ENCODE data around the gene NRIP1. TPM values are rescaled to one million over a fixed set of nuclear protein-coding genes. Genes with fewer than 3 reads are reported as not detected.

NRIP1 gene
- polyA plus RNA-seq, 12 donors: 28.1 to 76.8 (median 52.7) TPM; not detected in 1

DNA sequence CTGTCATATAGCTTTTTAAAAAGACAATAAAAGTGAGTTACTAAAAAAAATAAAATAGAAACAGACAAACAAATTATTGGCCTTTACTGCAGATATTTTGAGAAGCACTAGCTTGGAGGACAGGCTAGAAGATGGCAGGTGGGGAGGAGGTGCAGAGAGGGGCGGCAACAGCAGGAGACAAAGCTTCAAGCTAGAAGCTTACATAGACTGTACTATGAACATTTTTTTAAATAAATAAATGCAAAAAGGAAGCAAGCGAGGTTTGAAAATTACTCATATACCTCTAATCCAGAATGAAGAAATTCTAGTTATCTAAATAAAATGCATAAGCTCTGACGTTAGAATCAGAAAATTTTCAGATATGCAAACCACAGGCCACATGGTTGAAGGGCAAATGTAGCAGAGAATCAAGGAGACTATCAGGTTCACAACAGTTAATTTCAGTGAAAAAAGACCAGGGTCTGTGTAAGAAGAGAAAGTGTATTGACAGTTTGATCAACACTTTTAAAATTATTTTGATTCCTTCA lies 54.9 kb downstream of the NRIP1 start:
- DNase-seq: no peak

DNA sequence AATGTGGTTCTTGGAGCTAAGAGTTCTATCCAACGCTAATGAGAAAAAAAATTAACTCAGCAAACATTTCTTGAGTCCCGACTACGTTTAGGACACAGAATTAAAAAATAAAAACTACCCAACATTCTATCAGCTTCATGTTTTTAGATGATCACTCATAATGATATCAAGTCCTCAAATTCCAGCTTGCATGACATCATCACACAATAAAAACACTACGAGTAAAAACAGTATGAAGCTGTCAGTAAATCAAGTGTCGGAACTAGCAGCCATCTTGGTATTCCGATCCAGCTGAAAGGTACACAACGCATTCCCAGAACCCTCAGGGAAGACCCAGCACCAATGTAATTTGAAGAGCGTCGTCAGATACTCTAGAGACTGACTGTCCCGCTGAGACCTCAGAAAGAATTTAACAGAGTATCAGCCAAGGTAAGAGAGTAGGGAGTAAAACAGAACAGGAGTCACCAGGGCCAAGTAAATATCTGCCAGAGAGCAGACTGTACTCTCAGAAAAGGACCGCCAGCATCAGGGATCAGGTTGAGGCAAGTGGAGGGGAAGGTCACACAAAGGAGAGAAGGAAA lies 57.0 kb downstream of the NRIP1 start:
- no peak for DNase-seq

DNA sequence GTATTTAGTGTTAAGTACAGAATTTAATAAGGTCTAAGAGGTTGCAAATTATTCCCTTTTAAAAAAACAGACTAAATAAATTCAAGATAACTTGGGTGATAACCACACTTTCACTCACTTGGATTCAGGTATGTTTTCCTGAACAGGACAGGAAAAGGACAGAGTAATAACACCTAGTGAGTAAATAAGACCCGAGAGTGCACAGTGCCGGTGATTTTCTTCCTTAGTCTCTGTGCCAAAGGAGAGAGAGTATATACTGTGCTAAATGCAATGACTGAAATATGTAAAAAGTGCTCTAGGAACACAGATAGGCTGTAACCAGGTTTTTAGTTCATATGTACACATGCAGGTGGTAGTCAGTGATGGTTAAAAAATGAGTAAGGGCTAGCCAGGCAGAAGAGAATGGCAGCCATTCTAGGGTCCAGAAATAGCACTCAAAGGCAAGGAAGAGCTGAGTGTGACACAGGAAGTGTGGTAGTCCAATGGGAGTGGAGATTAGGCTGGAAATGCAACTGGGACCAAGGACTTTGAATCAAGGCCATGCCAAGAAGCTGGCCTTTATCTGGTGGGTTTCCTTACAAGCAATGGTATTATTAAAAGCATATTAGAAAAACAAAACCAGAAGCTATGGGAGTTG lies 58.1 kb downstream of the NRIP1 start:
- DNase-seq: no peak

DNA sequence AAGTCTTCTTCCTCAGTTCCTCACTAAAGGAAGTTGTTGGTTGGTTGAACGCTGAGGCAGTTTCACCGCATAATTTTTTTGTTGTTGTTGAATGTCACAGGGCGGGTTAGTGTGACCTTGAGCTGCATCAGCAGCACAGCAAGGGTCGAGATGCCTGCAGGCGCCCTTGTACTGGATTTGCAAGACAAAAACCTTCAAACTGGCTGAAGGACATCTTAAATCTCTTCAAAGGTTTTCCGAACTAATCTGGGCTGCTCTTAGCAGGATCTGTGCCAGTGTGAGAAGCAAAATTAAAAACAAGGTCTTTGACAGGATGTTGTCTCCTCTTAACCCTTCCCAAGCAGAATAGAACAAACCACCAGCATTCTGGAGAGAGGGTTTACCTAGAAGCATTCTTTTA lies 59.4 kb downstream of the NRIP1 start:
- no peak for DNase-seq

DNA sequence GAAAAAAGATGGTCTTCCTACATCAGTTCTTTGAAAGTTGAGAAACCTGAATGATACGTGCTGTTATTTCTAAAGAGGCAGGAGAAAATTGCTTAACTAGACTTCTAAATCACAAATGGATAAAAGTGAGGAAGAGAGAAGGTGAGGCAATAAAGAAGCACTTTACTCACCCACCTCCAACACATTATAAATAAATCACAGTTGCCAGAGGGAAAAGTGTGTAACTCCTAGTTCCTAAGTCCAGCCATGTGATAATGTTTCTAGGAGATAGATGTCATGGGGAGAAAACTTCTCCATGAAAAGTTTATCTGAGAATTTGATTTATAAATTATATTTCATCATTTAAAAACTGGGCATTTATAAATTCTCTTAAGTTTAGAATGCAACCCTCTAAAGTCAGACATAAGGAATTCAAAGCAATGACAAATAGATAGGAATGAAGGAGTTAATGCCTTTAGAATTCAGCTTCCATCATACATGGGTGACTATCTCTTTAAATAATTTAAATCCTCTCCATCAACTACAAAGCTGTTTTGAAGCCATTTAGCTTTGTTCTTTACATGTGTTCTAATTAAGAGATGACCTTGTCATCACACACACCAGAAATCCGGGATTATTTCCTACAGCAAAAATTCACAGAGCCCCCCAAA lies 60.0 kb downstream of the NRIP1 start:
- DNase-seq: no peak

DNA sequence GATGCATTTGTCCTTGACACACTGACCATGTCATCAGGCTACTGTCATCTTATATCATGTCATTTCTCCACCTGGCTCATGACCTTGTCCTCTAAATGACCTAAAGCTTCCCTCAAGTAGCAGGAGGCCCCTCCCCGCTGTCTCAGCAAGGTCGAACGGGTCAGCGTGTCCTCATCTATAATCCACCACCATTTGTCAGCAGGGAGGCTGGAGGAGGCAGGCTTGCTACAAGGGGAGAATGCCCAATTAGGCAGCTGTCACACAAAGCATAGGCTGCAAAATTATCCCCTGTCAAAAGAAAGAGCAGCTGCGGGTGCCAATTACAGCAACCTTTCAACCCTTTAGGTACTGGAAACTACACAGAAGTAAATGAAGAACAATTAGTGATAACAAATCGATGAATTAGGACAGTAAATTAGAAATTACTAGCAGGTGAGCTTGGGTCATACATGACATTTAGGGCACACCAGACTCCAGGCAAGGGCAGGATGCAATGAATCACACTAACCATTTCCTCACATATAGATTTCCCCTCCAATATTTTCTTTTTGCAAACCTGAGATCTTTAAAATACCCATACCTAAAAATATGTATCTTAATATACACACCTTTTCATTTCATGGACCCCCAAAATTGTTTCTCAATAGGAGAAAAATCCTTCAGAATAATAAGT lies 61.2 kb downstream of the NRIP1 start:
- no peak for DNase-seq

DNA sequence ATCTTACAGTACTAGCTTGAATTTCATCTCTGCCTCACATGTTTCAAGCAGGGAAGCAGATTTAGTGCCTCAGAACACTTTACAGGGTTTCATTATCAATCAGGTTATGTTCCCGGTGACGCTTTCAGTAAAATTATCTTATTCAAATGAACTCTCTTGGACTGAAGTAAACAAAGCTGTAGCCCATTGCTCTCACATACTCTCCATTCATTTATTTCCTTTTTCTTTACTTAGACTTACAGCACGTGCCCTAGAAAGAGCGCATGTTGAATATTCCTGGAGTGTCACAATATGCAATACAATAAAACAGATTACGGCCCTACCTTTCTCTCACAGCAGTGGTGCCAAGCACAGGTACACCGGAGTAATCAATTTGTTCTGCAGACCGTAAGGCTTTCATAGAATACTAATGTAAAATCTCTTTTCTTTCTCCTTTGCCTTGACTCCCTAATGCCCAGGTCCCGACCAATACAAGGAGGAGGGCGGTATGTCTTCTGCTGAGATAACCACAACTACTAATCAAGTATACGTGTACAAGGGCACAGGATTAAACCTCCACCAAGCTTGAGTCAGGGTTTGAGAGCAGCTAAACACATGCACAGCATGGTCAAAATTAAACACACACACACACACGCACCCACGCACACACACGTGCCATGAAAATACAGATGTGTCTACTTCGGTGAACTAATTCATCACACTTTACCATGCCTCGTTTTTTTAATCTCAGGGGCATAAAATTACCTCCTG lies 62.8 kb downstream of the NRIP1 start:
- no peak for DNase-seq

DNA sequence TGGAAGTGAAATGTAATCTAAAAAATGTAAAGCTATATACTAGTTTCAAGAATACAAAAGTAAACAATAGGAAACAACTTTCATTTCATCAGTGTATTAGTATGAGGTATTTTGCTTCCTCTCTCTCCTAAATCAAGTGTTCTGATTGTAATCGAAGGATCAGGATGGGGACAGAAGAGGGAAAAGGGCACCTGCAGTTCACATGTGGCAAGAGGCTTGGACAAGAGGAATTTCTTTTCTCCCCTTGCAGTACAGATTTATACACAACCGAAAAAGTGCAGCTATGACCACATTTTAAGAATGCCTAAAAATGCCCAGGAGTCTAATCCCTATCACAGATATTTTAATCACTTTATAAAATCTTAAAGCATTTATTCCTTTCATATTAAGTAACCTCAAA lies 63.7 kb downstream of the NRIP1 start:
- no peak for DNase-seq

DNA sequence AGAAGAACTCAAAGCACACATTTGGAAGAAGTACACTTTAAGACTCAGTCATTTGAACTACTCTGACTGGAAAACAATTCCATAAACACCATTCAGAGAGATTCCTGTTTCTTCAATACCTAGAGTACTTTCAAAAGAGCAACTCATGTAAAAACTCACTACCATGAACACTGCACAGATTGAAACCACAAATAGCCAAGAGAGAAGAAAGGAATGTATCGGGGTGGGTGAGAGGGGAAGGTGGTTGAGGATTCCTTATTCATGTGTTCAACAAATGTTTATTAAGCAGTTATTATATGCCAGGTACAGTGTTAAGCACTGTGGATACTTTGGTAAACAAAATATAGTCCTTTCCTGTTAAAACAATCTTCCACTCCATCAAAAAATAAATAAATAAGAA lies 64.7 kb downstream of the NRIP1 start:
- DNase-seq: no peak

DNA sequence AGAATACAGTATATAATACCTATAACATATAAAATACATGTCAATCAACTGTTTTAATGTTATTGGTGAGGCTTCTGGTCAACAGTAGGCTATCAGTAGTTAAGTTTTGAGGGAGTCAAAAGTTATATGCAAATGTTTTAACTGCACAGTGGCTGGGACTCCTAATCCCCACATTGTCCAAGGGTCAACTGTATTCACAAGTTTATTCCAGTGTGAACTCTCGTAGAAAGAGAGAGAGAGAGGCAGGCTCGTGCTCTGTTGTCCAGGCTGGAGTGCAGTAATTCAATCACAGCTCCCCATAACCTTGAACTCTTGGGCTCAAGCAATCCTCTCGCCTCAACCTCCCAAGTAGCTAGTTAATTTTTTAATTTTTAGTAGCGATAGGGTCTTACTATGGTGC lies 66.0 kb downstream of the NRIP1 start:
- no peak for DNase-seq

DNA sequence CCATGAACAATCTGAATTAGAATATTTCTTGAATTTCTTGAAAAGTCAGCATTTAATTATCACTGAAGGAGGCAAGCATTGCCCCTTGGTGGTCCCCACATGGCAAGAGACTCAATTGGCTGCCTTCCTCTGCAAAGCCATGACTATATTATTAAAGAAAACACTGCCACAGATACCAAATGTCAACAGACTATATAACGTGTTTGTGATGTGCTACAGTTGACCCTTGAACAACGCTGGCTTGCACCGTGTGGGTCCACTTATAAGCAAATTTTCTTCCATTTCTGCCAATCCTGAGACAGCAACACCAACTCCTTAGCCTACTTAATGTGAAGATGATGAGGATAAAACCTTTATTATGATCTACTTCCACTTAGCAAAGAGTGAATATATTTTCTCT lies 66.5 kb downstream of the NRIP1 start:
- DNase-seq: no peak

DNA sequence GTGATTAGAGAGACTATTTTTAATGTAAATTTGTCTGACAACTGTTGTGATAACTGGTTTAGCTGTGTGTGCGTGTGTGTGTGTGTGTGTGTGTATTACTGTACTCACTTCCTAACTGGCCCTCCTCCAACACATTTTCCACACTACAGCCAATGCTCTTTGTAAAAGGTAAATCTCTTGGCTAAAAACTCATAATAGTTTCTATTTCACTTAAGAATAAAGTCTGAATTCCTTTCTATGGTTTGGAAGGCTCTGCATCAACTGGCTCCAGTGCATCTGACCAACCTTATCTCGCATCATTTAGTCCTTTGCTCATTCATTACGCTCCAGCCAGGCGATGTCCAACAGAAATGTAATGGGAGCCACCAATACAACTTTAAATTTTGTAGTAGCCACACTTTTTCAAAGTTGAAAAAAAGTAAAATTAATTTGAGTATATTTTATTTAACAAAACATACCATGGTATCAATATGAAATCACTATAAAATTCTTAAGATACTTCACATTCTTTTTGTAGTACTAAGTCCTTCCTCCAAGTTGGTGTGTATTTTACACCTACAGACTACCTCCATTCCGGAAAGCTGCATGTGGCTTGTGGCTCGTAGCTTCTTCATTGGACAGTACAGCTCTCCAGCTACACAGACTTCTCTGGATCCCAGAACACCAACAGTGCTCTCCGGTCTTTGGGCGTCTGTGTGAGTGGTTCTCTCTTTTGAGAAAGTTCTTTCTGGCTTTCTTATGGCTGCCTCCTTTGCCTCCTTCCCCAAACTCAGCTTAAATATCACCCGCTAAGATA lies 68.9 kb downstream of the NRIP1 start:
- DNase-seq: no peak

DNA sequence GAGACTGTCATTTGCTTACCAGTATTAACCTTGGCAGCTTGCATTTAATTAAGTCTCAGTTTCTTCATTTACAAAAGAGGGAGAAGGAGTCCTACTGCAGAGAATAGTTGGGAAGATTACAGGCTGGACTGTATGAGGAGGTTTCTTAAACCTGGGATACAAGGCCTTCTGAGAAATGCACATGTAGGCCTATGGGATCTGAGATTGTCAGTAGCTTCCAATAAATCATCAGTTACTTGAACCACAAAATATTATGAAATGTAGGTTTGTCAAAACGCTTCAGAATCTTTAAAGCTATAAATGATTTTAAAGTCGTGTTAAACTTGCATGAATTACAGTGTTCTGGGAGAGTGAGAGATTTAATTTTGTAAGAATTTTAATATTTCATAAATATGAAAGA lies 69.6 kb downstream of the NRIP1 start:
- DNase-seq: no peak

DNA sequence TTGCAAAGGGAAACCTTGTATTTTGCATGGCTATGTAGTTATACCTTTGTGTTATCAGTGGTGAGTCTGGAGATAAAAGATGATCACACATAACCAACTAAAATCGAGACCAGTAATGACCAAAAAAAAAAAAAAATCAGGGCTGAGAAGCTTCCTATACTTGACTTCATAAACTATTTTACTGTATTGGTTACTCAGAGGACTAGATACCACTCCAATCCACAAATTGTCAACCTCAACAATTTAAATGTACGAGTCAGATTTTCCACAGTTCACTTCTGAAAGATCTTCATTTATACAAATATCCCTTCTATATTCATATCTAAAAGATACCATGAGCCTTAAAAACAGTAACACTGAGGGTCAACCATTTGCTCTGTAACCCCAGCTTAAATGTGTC lies 71.7 kb downstream of the NRIP1 start:
- DNase-seq: no peak

DNA sequence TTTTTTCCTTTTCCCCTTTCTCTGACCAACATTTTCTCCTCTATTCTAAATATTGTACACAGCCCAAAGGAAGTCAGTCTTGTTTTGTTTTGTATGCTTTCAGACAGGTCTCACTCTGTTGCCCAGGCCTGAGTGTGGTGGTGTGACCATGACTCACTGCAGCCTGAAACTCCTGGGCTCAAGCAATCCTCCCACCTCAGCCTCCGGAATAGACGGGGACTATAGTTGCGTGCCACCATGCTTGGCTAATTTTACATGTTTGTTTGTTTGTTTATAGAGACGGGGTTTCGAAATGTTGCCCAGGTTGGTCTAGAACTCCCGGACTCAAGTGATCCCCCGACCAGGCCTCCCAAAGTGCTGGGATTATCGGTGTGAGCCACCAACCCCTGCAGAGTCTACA lies 72.8 kb downstream of the NRIP1 start:
- no peak for DNase-seq

DNA sequence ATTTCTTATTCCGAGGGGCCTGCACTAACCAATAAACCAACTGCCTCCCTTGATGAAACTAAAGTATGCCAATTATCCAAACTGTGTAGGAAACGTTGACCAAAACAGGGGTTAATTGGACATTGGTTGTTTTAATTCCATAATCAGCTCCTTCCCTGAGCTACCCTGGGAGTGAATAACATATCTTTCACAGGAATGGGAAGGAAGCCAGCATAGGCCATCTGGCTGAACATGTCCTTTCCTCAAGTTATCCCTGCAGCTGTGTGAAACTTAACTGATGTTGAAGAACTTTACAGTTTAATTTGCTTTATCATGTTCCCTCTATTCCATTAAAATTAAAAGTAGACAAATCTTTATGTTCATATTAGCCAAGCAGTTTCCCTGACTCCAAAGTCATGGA lies 75.4 kb downstream of the NRIP1 start:
- peak; percentile 60 for DNase-seq

DNA sequence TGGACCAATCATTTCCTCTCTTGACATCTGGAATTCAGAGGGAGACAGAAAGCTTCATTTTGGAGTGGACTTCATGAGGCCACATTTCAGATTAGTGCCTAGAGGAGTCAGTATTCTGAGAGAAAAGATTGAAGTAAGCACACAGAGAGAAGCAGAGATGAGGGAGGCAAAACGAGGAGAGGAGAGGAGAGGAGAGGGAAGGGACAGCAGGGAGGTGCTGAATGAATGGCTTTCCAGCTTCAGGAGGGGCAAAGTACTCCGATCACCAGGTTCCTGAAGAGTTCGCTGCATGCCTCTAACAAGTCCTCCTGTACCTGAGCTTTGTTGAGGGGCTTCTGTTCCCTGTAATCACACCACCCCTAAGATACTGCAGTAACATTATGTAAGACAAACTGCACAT lies 76.0 kb downstream of the NRIP1 start:
- DNase-seq: no peak

DNA sequence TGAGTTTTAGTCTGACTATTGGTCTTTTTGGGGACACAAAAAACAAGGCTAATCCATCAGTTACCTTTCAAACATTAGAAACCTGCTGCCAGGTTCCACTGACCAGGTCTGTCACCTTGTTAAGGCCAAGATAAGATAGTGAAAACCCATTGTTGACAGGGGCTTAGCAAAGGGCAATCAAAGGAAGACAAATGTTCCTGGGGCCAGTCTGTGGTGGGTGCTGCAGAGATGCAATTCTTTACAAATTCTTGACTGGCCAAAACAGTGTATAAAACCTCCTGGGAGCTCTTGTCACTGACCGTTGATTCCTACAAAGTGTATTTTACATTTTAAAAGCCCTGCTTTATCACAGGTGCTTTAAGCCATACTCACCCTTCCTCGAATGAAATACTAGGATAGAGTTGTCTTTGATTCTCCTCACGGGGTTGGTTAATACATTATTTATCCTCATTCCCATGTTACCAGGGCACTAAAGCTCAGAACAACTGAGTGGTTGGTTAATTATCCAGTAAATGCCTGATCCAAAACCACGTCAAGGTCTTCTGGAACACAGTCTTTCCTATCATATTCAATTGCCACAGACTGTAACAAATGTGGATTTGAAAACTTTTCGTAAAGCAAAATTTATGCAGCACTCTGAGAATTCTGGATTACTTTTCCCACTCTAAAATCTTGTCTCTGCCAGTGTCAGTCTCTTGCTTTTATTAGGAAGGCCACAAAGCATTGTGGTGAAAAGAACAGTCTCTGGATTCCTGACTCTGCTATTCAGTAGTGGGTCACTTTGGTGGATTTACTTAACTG lies 77.2 kb downstream of the NRIP1 start:
- DNase-seq: no peak

DNA sequence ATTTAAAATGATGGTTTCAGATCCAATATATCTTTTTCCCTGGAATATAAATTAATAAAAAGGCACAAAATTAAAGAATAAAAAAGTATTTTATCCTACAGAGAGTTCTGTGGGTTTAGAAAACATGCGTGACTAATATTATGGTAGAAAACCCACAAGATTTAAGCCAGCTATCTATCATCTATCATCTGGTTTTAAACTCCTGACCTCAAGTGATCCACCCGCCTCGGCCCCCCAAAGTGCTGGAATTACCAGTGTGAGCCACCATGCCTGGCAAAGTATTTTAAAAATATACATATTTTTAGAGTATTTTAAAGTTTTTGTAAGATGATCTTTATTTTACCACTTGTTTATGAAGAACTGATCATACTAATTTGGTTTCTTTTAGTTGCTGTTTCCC lies 79.5 kb downstream of the NRIP1 start:
- no peak for DNase-seq

DNA sequence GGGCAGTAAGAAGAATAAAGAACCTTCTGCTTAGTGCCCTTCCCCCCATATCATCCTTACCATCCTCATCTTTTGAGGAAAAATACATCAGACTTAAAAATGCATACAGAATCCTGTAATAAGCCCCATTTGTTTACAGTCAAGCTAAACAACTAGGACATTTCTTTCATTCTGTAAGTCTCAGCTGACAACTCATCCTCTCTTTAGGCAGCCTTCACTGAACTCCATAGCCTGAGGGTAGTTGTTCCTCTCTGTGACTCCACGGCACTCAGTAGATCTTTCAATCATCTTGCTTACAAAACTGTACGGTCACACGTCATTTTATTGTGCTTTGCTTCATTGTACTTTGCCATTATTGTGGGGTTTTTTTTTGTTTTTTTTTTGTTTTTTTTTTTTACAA lies 82.5 kb downstream of the NRIP1 start:
- no peak for DNase-seq

Data from muscle of arm (tissue), 12 donors.